Muscle layer of colon (tissue), 2 donors: ENCODE results near the gene FOXI3.

Experiments
- H3K27ac ChIP-seq: one replicate; pipeline ENCODE4 v1.7.0; 2013; ENCODE audit warnings: low read depth, mild to moderate bottlenecking, low read length, moderate library complexity
- H3K27me3 ChIP-seq, 2 donors: one replicate each; pipeline ENCODE4 v1.7.0; 2013; ENCODE audit warnings: low read length in 2 of 2, mild to moderate bottlenecking in 2 of 2; ENCODE audit not compliant: insufficient read depth in 2 of 2, control insufficient read depth in 1 of 2
- H3K36me3 ChIP-seq: one replicate; pipeline ENCODE4 v1.7.0; 2013; ENCODE audit warnings: mild to moderate bottlenecking, low read length; ENCODE audit not compliant: insufficient read depth
- H3K4me1 ChIP-seq: one replicate; pipeline ENCODE4 v1.7.0; 2013; ENCODE audit warnings: mild to moderate bottlenecking, low read length; ENCODE audit not compliant: insufficient read depth
- H3K4me3 ChIP-seq, 2 donors: one replicate each; pipeline ENCODE4 v1.7.0; 2013; ENCODE audit warnings: low read length in 2 of 2, low read depth in 1 of 2, mild to moderate bottlenecking in 1 of 2, moderate library complexity in 1 of 2
- H3K9ac ChIP-seq: one replicate; pipeline ENCODE4 v1.7.0; 2013; ENCODE audit warnings: low read length
- H3K9me3 ChIP-seq: one replicate; pipeline ENCODE4 v1.7.0; 2013; ENCODE audit warnings: mild to moderate bottlenecking, low read length
- donor health status: abdominal sarcoma.
- donor health status: Adenocarcinoma of cecum.

FOXI3 gene

DNA sequence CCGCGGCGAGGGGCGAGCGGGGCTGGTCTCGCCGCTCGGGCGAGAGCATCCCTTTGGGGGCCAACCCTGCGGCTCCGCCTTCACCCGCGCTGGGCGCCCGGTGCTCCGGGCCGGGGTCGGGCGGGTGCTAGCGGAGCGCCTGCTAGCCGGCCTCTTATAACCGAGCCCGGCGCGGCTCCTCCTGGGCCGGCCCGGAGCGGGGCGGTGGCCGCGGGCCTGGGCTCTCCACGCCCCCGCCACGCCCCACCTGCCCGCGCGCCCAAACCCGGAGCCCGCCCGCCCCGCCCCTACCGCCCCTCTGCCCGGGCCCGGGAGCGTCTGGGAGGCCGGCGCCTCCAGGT is at the start of gene FOXI3:
TSS of gene FOXI3 (minus strand) at position 129 of the 341 bp plus-strand sequence. CDS start 158 bp downstream, outside the sequence.
- peaks cover 36 to 58% of the 10 kb centered on the region in 2 donors for H3K27me3 ChIP-seq
- H3K27ac ChIP-seq, result no peak within 1 kb of the TSS
- H3K4me3 ChIP-seq, result no peak within 1 kb of the TSS
- H3K4me1 ChIP-seq, result no peaks in the 10 kb centered on the region
- no peak within 1 kb of the TSS for H3K9ac ChIP-seq
- H3K9me3 ChIP-seq, result no peaks in the 10 kb centered on the region
- no peaks in the 10 kb centered on the region for H3K36me3 ChIP-seq

DNA sequence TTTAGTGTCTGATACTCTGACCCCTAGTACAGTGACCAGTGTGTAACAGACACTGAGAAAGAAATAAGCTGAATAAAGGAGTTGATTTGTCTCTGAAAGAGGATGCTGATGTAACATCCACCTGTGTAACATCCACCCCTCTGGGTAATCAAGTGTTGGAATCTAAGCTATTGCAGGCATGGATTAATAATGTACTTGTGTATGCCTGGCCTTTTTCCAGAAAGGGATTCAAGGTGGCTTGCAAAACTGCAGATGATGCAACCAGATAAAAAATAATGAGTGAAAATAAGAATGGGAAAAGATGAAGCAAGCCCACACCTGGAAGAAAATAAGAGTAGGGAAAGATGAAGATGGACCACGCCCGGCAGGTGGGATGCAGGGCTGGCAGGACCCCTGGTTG is 48.2 kb upstream of the FOXI3 start:
- H3K4me3 ChIP-seq, result no peak overlapping the region
- no peak overlapping the region for H3K9ac ChIP-seq
- no peak overlapping the region for H3K27ac ChIP-seq
- no peaks in the 10 kb centered on the region for H3K27me3 ChIP-seq
- no peaks in the 10 kb centered on the region for H3K4me1 ChIP-seq
- no peaks in the 10 kb centered on the region for H3K9me3 ChIP-seq
- H3K36me3 ChIP-seq, result no peaks in the 10 kb centered on the region

DNA sequence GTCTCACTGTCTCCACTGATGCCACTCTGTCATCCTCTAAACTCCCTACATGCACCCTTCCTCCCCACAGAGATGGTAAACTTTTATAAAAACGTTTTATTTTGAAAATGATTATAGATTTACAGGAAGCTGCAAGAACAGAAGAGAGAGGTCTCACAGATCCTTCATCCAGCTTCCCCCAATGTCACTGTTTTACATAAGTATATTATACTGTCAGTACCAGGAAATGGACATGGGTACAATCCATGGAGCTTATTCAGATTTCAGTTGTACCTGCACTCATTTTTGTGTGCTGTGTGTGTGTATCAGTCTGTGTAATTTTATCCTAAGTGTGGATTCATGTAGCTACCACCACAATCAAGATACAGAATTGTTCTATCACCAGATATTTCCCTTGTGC is 46.7 kb upstream of the FOXI3 start:
- Histone ChIP-seq H3K9ac (no peak overlapping the region), H3K36me3 (no peaks in the 10 kb centered on the region), H3K27me3 (no peaks in the 10 kb centered on the region), H3K4me3 (no peak overlapping the region), H3K4me1 (no peaks in the 10 kb centered on the region), H3K27ac (no peak overlapping the region), H3K9me3 (no peaks in the 10 kb centered on the region)

DNA sequence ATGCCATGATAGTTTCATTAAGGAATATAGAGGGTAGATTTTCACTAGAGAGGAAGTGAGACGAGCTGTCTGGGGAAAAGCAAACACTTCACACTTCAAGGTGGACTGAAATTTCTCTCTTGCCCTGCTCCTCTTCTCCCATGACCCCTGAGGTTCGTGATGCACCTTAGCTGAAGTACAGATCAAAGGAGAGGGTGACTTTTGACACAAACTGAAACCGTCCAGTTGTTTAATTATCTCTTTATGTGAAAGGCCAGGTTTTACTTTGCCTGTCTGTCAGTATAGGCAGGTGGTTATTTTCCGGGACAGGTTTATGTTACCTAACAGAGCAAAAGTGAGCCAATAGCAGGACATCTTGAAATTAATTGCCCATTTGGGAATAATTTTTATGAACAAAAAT is 41.0 kb upstream of the FOXI3 start:
- Histone ChIP-seq H3K36me3 (no peaks in the 10 kb centered on the region), H3K9ac (no peak overlapping the region), H3K27me3 (no peaks in the 10 kb centered on the region), H3K4me1 (no peaks in the 10 kb centered on the region), H3K9me3 (no peaks in the 10 kb centered on the region), H3K4me3 (no peak overlapping the region), H3K27ac (no peak overlapping the region)

DNA sequence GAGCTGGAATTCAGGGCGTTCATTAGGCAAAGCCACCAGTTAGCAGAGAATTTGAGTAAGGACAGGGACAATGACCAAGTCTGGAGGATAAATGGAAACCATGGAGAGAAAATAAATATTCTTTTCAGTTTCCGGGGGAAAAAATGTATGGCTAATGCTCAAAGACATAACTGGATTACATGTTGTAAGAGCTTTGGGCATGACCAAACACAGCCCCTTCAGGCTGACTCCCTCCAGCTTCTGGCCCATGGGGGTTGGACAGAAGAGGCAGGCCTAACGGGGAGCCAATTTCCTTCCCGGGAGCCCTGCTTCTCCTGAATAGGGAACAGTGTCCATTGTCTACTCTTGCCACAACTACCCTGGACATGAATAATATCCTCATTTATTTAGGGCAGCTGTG is 39.5 kb upstream of the FOXI3 start:
- H3K9me3 ChIP-seq, result no peaks in the 10 kb centered on the region
- no peaks in the 10 kb centered on the region for H3K36me3 ChIP-seq
- no peaks in the 10 kb centered on the region for H3K27me3 ChIP-seq
- H3K27ac ChIP-seq, result no peak overlapping the region
- no peaks in the 10 kb centered on the region for H3K4me1 ChIP-seq
- H3K9ac ChIP-seq, result no peak overlapping the region
- H3K4me3 ChIP-seq, result no peak overlapping the region

DNA sequence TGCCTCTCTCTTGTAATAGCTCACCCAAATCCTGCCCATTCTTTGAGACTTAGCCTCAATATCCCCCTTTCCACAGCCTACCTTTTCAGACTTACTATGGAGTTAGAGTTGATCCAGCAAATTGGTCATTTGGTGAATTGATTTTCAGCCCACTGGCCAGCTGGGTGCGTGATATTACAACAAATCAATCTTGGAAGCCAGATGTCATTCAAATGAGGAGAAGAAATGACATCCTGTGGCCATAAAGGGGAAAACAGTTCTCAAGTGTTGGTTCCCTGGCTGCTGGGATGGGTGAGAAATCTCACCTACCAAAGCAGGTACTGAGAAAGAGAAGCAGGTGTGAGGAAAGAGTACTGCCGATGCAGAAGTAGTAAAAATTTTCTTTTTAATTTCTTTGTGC is 36.7 kb upstream of the FOXI3 start:
- Histone ChIP-seq H3K4me1 (no peaks in the 10 kb centered on the region), H3K4me3 (no peak overlapping the region), H3K27ac (no peak overlapping the region), H3K9ac (no peak overlapping the region), H3K9me3 (no peaks in the 10 kb centered on the region), H3K27me3 (no peaks in the 10 kb centered on the region), H3K36me3 (no peaks in the 10 kb centered on the region)

DNA sequence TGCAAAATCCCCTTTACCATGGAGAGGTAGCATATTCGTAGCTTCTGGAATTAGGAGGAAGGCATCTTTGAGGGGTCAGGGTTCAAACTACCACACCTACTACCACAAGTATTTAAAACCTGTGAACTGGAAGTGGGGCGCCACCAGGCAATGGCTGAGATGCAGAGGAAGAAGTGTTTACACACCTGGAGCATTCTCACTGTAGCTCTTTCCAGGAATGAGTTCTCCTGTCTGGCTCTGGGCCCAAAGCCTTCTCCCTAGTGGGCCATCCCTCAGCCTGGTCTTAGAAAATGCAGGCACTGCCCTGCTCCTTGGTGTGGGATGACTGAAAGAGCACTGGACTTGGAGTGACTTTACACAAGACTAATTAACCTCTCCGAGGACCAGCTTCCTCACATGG is 30.7 kb upstream of the FOXI3 start:
- Histone ChIP-seq H3K9ac (no peak overlapping the region), H3K4me1 (no peaks in the 10 kb centered on the region), H3K36me3 (no peaks in the 10 kb centered on the region), H3K27me3 (no peaks in the 10 kb centered on the region), H3K4me3 (no peak overlapping the region), H3K27ac (no peak overlapping the region), H3K9me3 (no peaks in the 10 kb centered on the region)

DNA sequence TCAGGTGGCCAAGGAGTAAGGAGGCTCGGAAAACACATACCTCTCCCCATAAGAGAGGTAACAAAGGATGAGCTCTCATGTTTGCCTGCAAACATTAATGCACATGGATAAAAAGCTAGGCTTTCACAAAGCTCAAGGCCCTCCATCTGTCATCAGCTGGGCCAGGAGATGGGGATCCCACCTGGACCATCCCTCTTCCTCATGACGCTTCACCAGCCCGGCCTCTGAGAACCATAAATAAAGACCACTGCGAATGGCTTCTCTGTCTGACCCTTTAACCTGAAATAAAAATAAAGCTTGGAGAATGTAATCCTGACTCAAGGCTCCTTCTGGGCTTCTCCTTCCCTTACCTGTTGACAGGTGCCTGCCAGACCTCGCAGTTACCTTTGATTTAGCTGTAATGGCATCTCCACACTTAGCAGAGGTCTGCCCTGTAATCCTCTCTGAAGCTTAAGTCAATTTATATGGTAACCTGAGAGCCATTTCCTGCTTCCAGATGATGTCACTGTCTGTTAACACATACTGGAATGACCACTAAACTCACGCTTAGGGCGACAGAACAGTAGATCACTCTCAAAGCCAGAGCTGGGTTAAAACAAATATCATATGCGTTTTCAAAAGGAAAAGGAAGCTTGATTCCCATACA is 29.3 kb upstream of the FOXI3 start:
- H3K36me3 ChIP-seq, result no peaks in the 10 kb centered on the region
- H3K4me3 ChIP-seq, result no peak overlapping the region
- H3K9me3 ChIP-seq, result no peaks in the 10 kb centered on the region
- H3K9ac ChIP-seq, result no peak overlapping the region
- no peaks in the 10 kb centered on the region for H3K27me3 ChIP-seq
- no peaks in the 10 kb centered on the region for H3K4me1 ChIP-seq
- H3K27ac ChIP-seq, result no peak overlapping the region

DNA sequence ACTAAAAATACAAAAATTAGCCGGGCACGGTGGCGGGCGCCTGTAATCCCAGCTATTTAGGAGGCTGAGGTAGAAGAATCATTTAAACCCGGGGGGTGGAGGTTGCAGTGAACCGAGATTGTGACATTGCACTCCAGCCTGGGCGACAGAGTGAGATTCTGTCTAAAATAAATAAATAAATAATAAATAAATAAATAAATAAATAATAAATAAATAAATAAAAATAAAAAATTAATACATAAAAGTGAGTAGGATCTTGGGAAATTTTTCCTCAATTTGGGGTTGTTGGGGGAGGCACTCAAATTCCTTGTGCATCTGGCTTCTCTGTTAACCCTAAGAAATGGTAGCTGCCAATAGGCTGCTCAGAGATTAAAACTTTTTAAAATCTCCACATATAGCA is 20.3 kb upstream of the FOXI3 start:
- Histone ChIP-seq H3K27me3 (no peaks in the 10 kb centered on the region), H3K4me1 (no peaks in the 10 kb centered on the region), H3K9ac (no peak overlapping the region), H3K36me3 (no peaks in the 10 kb centered on the region), H3K9me3 (no peaks in the 10 kb centered on the region), H3K4me3 (no peak overlapping the region), H3K27ac (no peak overlapping the region)

DNA sequence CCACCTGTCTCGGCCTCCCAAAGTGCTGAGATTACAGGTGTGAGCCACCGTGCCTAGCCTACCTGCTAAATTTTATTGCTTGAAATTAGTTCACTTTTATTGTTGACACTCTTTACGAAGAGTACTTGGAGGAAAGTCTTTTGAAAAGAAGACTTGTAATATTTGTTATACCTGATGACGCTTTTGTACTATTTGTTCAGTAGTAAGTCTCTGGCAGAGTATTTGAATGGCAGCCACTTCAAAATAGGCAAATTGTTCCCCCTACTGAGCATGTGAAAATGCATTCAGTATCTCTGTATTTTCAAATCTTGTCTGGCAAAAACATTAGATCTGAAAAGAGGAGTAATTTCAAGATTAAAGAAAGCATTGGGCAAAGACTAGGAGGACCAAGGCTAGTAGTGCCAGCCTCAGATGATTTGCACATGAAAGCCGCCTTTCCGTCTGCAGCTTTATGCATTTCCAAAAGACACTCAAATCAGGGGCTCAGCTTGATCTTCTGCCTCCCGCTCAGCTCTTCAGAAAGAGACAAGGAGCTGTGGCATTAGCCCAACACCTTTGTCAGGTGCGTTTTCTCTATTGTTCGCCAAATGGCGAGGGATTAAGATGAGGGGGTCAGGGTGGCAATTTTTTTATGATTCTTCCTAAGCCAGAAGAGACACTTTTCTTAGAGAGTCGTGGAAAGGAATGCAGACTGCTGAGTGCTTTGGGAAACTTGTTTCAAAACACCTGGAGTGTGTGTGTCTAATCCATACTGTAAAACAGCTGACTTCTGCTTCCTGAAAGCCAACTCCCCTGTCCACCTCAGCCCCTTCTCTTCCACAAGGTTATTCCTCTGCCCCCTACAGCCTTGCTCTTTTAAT is 18.8 kb upstream of the FOXI3 start:
- Histone ChIP-seq H3K27me3 (no peaks in the 10 kb centered on the region), H3K4me1 (no peaks in the 10 kb centered on the region), H3K9ac (no peak overlapping the region), H3K9me3 (no peaks in the 10 kb centered on the region), H3K36me3 (no peaks in the 10 kb centered on the region), H3K27ac (no peak overlapping the region), H3K4me3 (no peak overlapping the region)

DNA sequence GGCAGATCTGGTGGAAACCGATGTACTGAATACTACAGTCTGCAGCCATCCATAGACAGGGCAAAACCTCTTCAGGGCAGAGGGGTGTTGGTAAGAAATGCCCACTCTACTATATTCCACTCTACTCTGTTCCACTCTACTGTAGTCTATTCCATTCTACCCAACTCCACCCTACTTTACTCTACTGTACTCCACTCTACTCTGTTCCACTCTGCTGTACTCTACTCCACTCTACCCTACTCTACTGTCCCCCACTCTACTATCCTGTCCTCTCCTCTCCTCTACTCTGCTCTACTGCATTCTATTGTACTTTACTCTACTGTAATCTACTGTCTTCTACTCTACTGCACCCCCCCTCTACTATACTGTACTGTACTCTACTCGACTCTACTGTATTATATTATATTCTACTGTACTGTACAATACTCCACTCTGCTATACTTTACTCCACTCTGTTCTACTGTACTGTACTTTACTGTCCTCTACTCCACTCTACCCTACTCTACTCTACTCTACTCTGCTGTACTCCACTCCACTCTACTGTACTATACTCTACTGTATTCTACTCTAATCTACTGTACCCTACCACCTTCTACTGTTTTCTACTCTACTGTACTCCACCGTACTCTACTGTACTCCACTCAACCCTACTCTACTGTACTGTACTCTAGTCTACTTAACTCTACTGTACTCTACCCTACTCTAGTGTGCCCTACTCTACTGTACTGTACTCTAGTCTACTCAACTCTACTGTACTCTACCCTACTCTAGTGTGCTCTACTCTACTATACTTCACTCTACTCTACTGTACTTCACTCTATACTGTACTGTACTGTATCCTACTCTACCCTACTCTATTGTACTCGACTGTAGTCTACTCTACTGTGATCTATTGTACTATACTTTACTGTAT is 17.0 kb upstream of the FOXI3 start:
- H3K36me3 ChIP-seq, result no peaks in the 10 kb centered on the region
- H3K9ac ChIP-seq, result no peak overlapping the region
- H3K27me3 ChIP-seq, result no peaks in the 10 kb centered on the region
- no peaks in the 10 kb centered on the region for H3K9me3 ChIP-seq
- no peaks in the 10 kb centered on the region for H3K4me1 ChIP-seq
- H3K4me3 ChIP-seq, result no peak overlapping the region
- no peak overlapping the region for H3K27ac ChIP-seq
